Gastrocnemius medialis (tissue), 4 donors: Measurements from ENCODE around the gene MEP1B.

Experiments
- CTCF ChIP-seq, 5 experiments: fragments of 450-650 bp in 3 of 5; fragments of 200-600 bp in 2 of 5; sonication (generic) in 2 of 5; IDR thresholded peaks in 4 of 5; conservative IDR thresholded peaks in 1 of 5; 1 replicate in 4 of 5; 2 replicates in 1 of 5; pipeline ENCODE4 v1.5.1; 2016 to 2019; ENCODE audit warnings: antibody characterized with exemption in 5 of 5, mild to moderate bottlenecking in 3 of 5, moderate library complexity in 3 of 5
- POLR2A ChIP-seq, 2 donors: fragments of 450-650 bp; IDR thresholded peaks; one replicate each; pipeline ENCODE4 v1.6.1; 2017; ENCODE audit warnings: antibody characterized with exemption in 2 of 2, mild to moderate bottlenecking in 2 of 2, moderate library complexity in 2 of 2

GRCh38 chr18:32219431-32220018, 29.7 kb downstream of the MEP1B start:
- TF ChIP-seq POLR2A (IDR thresholded peaks at IDR 0.05) (no peak), CTCF (IDR thresholded peaks at IDR 0.05 in 4 of 5, conservative IDR thresholded peaks at IDR 0.05 in 1 of 5) (no peak)
